Mesothelial cell of epicardium (in vitro differentiated cells): Measurements from ENCODE around the gene TRAF2. TPM values are rescaled to one million over a fixed set of nuclear protein-coding genes. Genes with fewer than 3 reads are reported as not detected.

Experiments
- DNase-seq, 2 experiments: peaks; one replicate each; pipeline ENCODE4 v3.0.0; 2021; ENCODE audit warnings: low spot score in 2 of 2; ENCODE audit not compliant: unreplicated experiment in 2 of 2
- H3K27ac Mint-ChIP-seq: 2 replicates; pipeline ENCODE4 v1.8.0; 2021; ENCODE audit warnings: mixed read lengths
- H3K27me3 Mint-ChIP-seq: 2 replicates; pipeline ENCODE4 v1.8.0; 2021; ENCODE audit warnings: low read depth, mixed read lengths
- H3K36me3 Mint-ChIP-seq: 2 replicates; pipeline ENCODE4 v1.8.0; 2021; ENCODE audit warnings: mixed read lengths
- H3K4me1 Mint-ChIP-seq: 2 replicates; pipeline ENCODE4 v1.8.0; 2021; ENCODE audit warnings: mixed read lengths
- H3K4me3 Mint-ChIP-seq: 2 replicates; pipeline ENCODE4 v1.8.0; 2021; ENCODE audit warnings: mild to moderate bottlenecking, moderate library complexity, mixed read lengths
- H3K9me3 Mint-ChIP-seq: 2 replicates; pipeline ENCODE4 v1.8.0; 2021; ENCODE audit warnings: mixed read lengths
- total RNA-seq: library from RNA; stranded (reverse); gene quantifications from 3 replicates; pipeline ENCODE4 v1.2.1, GENCODE V29; 2021
- TF ChIP-seq, protein P1 (sequence below): fragments of 200-600 bp; sonication (generic); IDR thresholded peaks from one replicate; pipeline ENCODE4 v1.5.0; 2021; ENCODE audit warnings: antibody characterized with exemption; ENCODE audit not compliant: unreplicated experiment

The TRAF2 gene
- total RNA-seq, 1 donor from 2014 or later, result 17.4 TPM

DNA sequence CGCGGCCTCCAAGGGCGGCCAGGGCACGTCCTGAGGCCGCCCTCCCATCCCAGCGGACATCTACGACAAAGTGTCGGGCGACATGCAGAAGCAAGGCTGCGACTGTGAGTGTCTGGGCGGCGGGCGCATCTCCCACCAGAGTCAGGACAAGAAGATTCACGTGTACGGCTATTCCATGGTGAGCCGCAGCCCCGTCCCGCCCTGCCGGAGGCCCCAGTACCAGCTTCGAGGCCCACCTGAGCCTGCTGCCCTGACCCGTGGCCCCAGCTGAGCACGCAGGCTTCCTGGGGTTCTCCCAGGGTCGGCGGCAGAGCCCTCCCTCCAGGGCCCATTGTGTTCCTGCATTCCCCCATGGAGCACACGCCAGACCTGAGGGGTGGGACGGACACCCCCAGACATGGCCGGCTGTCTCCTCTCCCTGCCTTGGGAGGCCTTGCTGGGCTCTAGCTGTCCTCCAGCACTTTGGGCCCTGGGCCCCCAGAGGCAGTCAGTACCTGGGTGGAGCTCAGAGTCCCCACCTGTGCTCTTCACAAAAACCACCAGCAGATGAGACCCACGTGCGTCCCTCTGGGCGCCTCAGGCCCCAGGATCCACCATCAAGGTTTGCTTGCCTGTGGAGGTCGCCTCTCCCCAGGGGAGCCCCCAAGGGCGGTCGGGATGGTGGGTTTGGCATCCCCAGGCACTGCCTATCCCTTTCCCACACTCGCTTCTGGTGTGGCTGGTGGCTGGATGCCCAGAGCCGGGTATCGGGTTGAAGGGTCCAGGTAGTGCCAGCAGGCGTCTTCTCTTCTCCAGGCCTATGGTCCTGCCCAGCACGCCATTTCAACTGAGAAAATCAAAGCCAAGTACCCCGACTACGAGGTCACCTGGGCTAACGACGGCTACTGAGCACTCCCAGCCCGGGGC, 36.1 kb upstream of the TRAF2 start:
- H3K9me3 Mint-ChIP-seq, result no peaks in the 10 kb centered on the region
- H3K27me3 Mint-ChIP-seq, result peaks cover 14% of the 10 kb centered on the region
- DNase-seq, result no peak
- peak overlapping the region; percentile 94 for H3K4me3 Mint-ChIP-seq
- TF ChIP-seq, protein P1, sequence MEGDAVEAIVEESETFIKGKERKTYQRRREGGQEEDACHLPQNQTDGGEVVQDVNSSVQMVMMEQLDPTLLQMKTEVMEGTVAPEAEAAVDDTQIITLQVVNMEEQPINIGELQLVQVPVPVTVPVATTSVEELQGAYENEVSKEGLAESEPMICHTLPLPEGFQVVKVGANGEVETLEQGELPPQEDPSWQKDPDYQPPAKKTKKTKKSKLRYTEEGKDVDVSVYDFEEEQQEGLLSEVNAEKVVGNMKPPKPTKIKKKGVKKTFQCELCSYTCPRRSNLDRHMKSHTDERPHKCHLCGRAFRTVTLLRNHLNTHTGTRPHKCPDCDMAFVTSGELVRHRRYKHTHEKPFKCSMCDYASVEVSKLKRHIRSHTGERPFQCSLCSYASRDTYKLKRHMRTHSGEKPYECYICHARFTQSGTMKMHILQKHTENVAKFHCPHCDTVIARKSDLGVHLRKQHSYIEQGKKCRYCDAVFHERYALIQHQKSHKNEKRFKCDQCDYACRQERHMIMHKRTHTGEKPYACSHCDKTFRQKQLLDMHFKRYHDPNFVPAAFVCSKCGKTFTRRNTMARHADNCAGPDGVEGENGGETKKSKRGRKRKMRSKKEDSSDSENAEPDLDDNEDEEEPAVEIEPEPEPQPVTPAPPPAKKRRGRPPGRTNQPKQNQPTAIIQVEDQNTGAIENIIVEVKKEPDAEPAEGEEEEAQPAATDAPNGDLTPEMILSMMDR, result no peak
- peaks cover 7% of the 10 kb centered on the region for H3K4me1 Mint-ChIP-seq
- peak overlapping the region; percentile 95 for H3K27ac Mint-ChIP-seq
- peaks cover 2% of the 10 kb centered on the region for H3K36me3 Mint-ChIP-seq

DNA sequence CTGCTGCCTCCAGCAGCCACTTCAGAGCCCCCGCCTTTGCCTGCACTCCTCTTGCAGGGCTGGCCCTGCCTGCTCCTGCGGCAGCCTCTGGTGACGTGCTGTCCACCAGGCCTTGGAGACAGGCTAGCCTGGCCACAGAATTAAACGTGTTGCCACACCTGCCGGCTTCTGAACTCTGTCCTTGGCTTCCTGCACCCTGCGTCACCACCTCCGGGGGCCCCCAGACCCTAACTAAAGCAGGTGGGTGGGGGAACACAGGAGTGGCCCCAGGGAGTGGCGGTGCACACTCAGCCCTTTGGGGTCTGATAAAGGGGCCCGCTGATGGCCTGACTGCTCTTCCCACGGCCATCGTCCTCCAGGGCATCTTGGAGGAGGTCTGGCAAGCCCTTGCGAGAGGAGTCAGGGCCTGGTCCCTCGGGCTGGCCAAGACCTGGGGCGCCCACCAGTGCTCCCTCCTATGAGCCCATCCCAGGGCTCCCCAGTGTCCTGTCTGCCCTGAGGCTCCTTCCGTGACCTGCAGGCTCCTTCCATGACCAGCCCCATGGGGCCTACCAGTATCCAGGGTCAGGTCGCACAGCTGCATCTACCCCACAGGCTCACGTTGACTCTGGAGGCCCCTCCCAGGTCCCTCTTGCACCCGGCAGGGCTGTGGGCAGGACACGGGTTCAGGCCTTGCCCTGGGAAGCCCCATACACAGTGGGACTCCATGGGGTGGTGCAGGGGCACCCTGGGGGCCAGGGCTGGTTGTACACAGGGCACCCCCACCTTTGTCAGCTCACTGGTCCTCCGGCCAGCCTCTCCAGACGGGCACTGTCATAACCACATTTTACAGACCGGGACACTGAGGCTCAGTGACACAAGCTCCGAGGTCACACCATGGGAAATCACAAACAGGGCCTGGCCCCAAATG, 35.2 kb upstream of the TRAF2 start:
- no peaks in the 10 kb centered on the region for H3K9me3 Mint-ChIP-seq

DNA sequence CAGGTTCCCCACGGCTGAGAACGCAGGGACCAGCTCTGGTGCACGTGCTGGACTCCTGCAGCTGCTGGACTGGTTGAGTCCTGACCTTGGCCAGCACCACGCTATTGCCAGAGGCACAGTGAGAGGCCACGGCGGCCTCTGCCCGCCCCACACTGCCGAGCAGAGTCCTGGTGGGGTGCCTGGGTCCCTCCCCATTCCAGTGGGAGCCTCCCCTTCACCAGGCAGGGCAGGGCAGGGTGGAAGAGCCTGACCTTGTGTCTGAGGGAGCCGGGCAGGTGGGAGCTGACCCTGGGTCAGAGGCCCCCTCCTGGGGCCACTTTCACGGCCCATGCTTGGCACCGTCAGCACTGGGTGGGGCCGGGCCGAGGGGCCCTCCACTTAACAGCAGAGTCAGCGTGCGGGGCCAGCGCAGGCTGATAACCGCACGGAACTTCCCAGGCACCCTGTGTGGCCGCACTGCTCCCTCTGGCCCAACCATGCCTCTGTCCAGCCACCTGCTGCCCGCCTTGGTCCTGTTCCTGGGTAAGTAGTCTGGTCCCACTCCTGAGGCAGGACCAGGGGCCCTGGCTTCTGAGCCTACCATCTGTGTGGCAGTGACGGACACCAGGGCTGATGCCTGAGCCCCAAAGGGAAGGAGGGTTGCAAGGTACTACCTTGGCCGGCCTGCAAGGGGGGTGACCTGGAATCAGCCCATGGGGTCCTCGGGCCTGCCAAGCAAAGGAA, 34.2 kb upstream of the TRAF2 start, which contains the start of gene MAMDC4:
MAMDC4 (plus strand) TSS at position 406 of the 723 bp plus-strand sequence; CDS start at position 477, 71 bp downstream.
- H3K36me3 Mint-ChIP-seq, result no peaks in the 10 kb centered on the region
- no peak within 1 kb of the TSS for H3K27ac Mint-ChIP-seq
- no peak for DNase-seq
- H3K27me3 Mint-ChIP-seq, result peaks cover 5% of the 10 kb centered on the region
- H3K4me3 Mint-ChIP-seq, result peak within 1 kb of the TSS; percentile 24
- no peaks in the 10 kb centered on the region for H3K9me3 Mint-ChIP-seq
- peaks cover 5% of the 10 kb centered on the region for H3K4me1 Mint-ChIP-seq
- TF ChIP-seq, protein P1, result no peak

More for the DNA sequence above, 35.2 kb upstream of the TRAF2 start:
- peaks cover 2% of the 10 kb centered on the region for H3K36me3 Mint-ChIP-seq
- H3K4me1 Mint-ChIP-seq, result peaks cover 7% of the 10 kb centered on the region
- TF ChIP-seq, protein P1, result no peak
- peak overlapping the region; percentile 94 for H3K4me3 Mint-ChIP-seq
- DNase-seq, result no peak
- peaks cover 12% of the 10 kb centered on the region for H3K27me3 Mint-ChIP-seq
- no peak overlapping the region for H3K27ac Mint-ChIP-seq

DNA sequence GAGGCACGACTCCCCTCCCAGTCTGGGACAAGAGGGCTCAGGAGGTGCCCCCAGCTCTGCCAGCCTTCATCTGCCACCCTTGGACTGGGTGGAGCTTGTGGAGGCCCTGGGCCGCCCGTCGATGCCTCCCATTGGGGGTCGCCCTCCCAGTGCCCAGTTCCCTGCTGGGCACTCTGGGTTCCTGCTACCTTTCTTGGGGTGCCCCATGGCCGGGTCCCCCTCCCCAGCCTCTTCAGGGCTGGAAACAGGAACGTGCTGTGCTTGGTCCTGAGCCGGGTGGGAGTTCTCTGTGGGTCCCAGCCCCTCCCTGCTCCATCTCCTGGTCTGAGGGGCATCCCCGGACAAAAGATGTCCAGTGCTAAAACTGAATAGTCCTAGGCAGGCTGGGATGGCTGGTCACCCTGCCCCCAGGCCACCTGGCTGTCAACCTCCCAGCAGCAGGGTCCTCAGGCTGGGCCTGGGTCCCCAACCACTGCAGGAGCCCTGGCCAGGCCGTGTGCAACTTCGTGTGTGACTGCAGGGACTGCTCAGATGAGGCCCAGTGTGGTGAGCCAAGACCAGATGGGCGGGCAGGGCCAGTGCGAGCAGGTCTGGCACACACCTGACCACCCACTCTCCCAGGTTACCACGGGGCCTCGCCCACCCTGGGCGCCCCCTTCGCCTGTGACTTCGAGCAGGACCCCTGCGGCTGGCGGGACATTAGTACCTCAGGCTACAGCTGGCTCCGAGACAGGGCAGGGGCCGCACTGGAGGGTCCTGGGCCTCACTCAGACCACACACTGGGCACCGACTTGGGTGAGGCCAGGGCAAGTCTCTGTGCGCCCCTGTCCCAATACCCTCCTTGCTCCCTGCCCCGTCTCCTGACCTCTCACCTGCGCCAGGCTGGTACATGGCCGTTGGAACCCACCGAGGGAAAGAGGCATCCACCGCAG, 33.4 kb upstream of the TRAF2 start:
- Mint-ChIP-seq H3K27me3 (peaks cover under 1% of the 10 kb centered on the region), H3K4me3 (no peak overlapping the region), H3K9me3 (no peaks in the 10 kb centered on the region), H3K27ac (no peak overlapping the region), H3K4me1 (peaks cover 5% of the 10 kb centered on the region), H3K36me3 (no peaks in the 10 kb centered on the region)
- TF ChIP-seq, protein P1, result no peak
- peak in 1 of 2 experiments; percentile 13 for DNase-seq
